ENCODE results near the gene SPTB.

- peak; percentile 31 for TF ChIP-seq POLR2A (IDR thresholded peaks at IDR 0.05; ENCODE audit: low read length)
- no peak for TF ChIP-seq GATA1 (IDR thresholded peaks at IDR 0.05; ENCODE audit: low read depth, low read length)
These were observed 11.3 kb downstream of the SPTB start for GRCh38 chr14:64868379-64868778.
